K562 (cell line): Measurements from ENCODE around the gene TOMM5. TPM values are rescaled to one million over a fixed set of nuclear protein-coding genes. Genes with fewer than 3 reads are reported as not detected.

Experiments used
- ARID1B ChIP-seq: fragments of 450-650 bp; IDR thresholded peaks from 2 replicates; pipeline ENCODE4 v1.6.1; 2016; ENCODE audit warnings: antibody characterized with exemption, mild to moderate bottlenecking, inconsistent platforms
- COPS2 ChIP-seq: fragments of 450-650 bp; conservative IDR thresholded peaks from 2 replicates; pipeline ENCODE4 v1.6.1; 2016; ENCODE audit warnings: mild to moderate bottlenecking, moderate library complexity
- CREB3L1 ChIP-seq: fragments of 450-650 bp; IDR thresholded peaks from 2 replicates; pipeline ENCODE4 v1.6.1; 2014; ENCODE audit warnings: low read depth, mild to moderate bottlenecking, moderate library complexity, borderline replicate concordance
- CTCF ChIP-seq, 3 experiments: IDR thresholded peaks in 2 of 3; conservative IDR thresholded peaks in 1 of 3; 2 replicates each; pipeline ENCODE4 v1.5.1; 2011 to 2012; ENCODE audit warnings: low read length in 3 of 3, mild to moderate bottlenecking in 3 of 3, control low read depth in 2 of 3, improper control_type of control experiment in 1 of 3, inconsistent platforms in 1 of 3, low read depth in 1 of 3, mixed read lengths in 1 of 3, moderate library complexity in 1 of 3; ENCODE audit not compliant: insufficient read depth in 2 of 3
- MBD1 ChIP-seq: fragments of 250-450 bp; sonication (Bioruptor Pico); IDR thresholded peaks from 2 replicates; pipeline ENCODE4 v1.8.0; 2022; ENCODE audit warnings: inconsistent platforms
- NONO ChIP-seq, 2 experiments: fragments of 200-400 bp in 1 of 2; fragments of 450-650 bp in 1 of 2; formaldehyde crosslinking in 1 of 2; IDR thresholded peaks; 2 replicates each; pipeline ENCODE4 v1.6.1; 2017; ENCODE audit warnings: low read depth in 2 of 2, mild to moderate bottlenecking in 2 of 2, moderate library complexity in 2 of 2, low read length in 1 of 2
- PHF21A ChIP-seq: fragments of 450-650 bp; IDR thresholded peaks from 2 replicates; pipeline ENCODE4 v1.6.1; 2017; ENCODE audit warnings: low read depth, borderline replicate concordance
- POLR3A ChIP-seq: IDR thresholded peaks from 2 replicates; pipeline ENCODE4 v1.6.1; 2011; ENCODE audit warnings: borderline replicate concordance, mild to moderate bottlenecking, moderate library complexity; ENCODE audit not compliant: insufficient read length, insufficient read depth; ENCODE audit errors: extremely low read depth
- RBFOX2 ChIP-seq: fragments of 200-400 bp; formaldehyde crosslinking; IDR thresholded peaks from 2 replicates; pipeline ENCODE4 v1.6.1; 2017; ENCODE audit warnings: low read depth, mild to moderate bottlenecking, low read length, moderate library complexity
- SETDB1 ChIP-seq: IDR thresholded peaks from one replicate; pipeline ENCODE4 v1.6.1; 2012; ENCODE audit warnings: low read length, control low read depth, inconsistent platforms
- SIN3B ChIP-seq: fragments of 450-650 bp; IDR thresholded peaks from 2 replicates; pipeline ENCODE4 v1.6.1; 2017; ENCODE audit warnings: low read depth, mild to moderate bottlenecking, moderate library complexity
- TARDBP ChIP-seq: fragments of 450-650 bp; IDR thresholded peaks from 2 replicates; pipeline ENCODE4 v1.6.1; 2016
- XRCC4 ChIP-seq: IDR thresholded peaks from one replicate; pipeline ENCODE4 v1.6.1; 2011; ENCODE audit not compliant: insufficient read depth, insufficient read length; ENCODE audit errors: extremely low read depth
- ZBTB17 ChIP-seq: fragments of 450-650 bp; formaldehyde crosslinking; IDR thresholded peaks from 2 replicates; pipeline ENCODE4 v1.4.0; 2020; ENCODE audit warnings: mild to moderate bottlenecking
- ZNF24 ChIP-seq: fragments of 450-650 bp; IDR thresholded peaks from 2 replicates; pipeline ENCODE4 v1.6.1; 2016
- ZNF785 ChIP-seq: fragments of 250-450 bp; sonication (Bioruptor Pico); IDR thresholded peaks from 2 replicates; pipeline ENCODE4 v1.4.0; 2020; ENCODE audit warnings: mild to moderate bottlenecking
- polyA plus RNA-seq, 8 experiments: library from polyadenylated mRNA; depleted of rRNA in 4 of 8; stranded (reverse) in 5 of 8; unstranded in 3 of 8; fragments of >200 nt; fragmentation: Nextera tagmentation in 2 of 8; fragmentation: Illumina TruSeq in 1 of 8; extraction: Ambion mirVana in 2 of 8; extraction: Trizol in 1 of 8; gene quantifications; 2 replicates each; pipeline versions ENCODE4 v1.2.1 to v1.2.3, GENCODE V29; 2011 to 2014; ENCODE audit warnings: inconsistent platforms in 1 of 8, missing spikeins in 1 of 8
- total RNA-seq, 7 experiments: library from RNA; depleted of rRNA in 6 of 7; stranded (reverse); fragments of >200 nt in 6 of 7; fragmentation: Illumina TruSeq in 2 of 7; extraction: Trizol in 2 of 7; gene quantifications; 2 replicates each; pipeline versions ENCODE4 v1.2.1 to v1.2.3, GENCODE V29; 2011 to 2021; ENCODE audit warnings: low replicate concordance in 1 of 7
- TF ChIP-seq, protein P1 (sequence below): fragments of 450-650 bp; IDR thresholded peaks from one replicate; pipeline ENCODE4 v1.6.1; 2018; ENCODE audit warnings: mild to moderate bottlenecking, moderate library complexity; ENCODE audit not compliant: partially characterized antibody
- TF ChIP-seq, protein P2 (sequence below): sonication (generic); formaldehyde crosslinking; IDR thresholded peaks from 2 replicates; pipeline ENCODE4 v1.8.0; 2022; ENCODE audit warnings: mild to moderate bottlenecking, missing genetic modification reagents
- TF ChIP-seq, protein P3 (sequence below): fragments of 450-650 bp; formaldehyde crosslinking; IDR thresholded peaks from 2 replicates; pipeline ENCODE4 v1.4.0; 2022; ENCODE audit warnings: mild to moderate bottlenecking, moderate library complexity

Gene TOMM5
- total and polyA plus RNA-seq, 9 of the 15 experiments (the other 6 are each of a cell fraction or from before 2014, with no cell fraction given), result 262 to 1,742 (median 496) TPM

DNA sequence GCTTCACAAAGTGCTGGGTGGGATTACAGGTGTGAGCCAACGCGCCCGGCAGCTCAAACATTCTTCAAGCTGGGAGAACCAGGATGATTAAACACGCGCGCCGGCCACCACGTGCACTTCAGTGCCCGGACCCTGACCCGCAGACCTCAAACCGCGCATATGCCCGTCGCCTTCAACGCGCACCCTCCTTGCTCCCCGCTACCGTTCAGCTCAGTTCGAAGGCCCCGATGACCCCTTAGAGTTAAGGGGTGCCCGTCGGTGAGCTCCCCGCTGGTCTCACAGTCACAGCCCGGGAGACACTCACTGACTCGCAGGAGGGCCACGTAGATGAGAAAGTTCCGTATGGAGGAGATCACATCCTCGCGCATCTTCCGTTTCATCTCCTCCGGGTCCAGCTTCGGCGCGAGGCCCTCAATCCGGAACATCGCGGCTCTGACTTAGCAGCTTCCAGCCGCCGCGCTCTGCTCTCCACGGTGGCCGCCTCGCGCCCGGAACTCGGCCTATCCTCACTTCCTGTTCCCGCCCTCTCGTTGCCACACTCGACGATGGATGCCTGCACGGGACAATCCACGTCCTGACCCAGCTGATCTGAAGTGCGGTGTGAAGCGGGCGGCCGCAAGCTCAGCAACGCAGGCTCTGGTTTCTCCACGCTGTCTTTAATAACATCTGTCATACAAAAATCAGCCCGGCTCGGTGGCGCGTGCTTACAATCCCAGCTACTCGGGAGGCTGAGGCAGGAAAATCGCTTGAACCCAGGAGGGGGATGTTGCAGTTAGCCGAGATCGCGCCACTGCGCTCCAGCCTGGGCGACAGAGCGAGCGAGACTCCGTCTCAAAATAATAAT is at the start of gene TOMM5 (continued):
- TF ChIP-seq NONO (IDR thresholded peaks at IDR 0.05; ENCODE audit: low read depth in 2 of 2, low read length in 1 of 2) (no peak), SIN3B (peak; percentile 67; the same call in 1 of the 2 replicates), ZBTB17 (CRISPR knock-in tag) (peak; percentile 76), POLR3A (no peak), MBD1 (no peak), TARDBP (peak; percentile 39; the same call in 1 of the 2 replicates), PHF21A (no peak), ARID1B (no peak; the same call in none of the 2 replicates), CTCF (IDR thresholded peaks at IDR 0.05 in 2 of 3, conservative IDR thresholded peaks at IDR 0.05 in 1 of 3; ENCODE audit: insufficient read depth in 2 of 3, low read depth in 1 of 3, low read length in 3 of 3) (no peak; a peak in 1 of 6 replicates), ZNF785 (CRISPR knock-in tag) (no peak), RBFOX2 (peak; percentile 98), ZNF24 (peak; percentile 23; the same call in 1 of the 2 replicates), CREB3L1 (peak; percentile 94), COPS2 (no peak), SETDB1 (peak; percentile 30), XRCC4 (no peak)
- TF ChIP-seq, protein P1, sequence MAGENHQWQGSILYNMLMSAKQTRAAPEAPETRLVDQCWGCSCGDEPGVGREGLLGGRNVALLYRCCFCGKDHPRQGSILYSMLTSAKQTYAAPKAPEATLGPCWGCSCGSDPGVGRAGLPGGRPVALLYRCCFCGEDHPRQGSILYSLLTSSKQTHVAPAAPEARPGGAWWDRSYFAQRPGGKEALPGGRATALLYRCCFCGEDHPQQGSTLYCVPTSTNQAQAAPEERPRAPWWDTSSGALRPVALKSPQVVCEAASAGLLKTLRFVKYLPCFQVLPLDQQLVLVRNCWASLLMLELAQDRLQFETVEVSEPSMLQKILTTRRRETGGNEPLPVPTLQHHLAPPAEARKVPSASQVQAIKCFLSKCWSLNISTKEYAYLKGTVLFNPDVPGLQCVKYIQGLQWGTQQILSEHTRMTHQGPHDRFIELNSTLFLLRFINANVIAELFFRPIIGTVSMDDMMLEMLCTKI, result no peak
- TF ChIP-seq, protein P2, sequence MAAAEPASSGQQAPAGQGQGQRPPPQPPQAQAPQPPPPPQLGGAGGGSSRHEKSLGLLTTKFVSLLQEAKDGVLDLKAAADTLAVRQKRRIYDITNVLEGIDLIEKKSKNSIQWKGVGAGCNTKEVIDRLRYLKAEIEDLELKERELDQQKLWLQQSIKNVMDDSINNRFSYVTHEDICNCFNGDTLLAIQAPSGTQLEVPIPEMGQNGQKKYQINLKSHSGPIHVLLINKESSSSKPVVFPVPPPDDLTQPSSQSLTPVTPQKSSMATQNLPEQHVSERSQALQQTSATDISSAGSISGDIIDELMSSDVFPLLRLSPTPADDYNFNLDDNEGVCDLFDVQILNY (CRISPR knock-in tag), result peak; percentile 83; the same call in 1 of the 2 replicates
- TF ChIP-seq, protein P3, sequence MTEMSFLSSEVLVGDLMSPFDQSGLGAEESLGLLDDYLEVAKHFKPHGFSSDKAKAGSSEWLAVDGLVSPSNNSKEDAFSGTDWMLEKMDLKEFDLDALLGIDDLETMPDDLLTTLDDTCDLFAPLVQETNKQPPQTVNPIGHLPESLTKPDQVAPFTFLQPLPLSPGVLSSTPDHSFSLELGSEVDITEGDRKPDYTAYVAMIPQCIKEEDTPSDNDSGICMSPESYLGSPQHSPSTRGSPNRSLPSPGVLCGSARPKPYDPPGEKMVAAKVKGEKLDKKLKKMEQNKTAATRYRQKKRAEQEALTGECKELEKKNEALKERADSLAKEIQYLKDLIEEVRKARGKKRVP (CRISPR knock-in tag), result no peak
